Measurements from ENCODE around the gene FBXO9.

The FBXO9 gene

DNA sequence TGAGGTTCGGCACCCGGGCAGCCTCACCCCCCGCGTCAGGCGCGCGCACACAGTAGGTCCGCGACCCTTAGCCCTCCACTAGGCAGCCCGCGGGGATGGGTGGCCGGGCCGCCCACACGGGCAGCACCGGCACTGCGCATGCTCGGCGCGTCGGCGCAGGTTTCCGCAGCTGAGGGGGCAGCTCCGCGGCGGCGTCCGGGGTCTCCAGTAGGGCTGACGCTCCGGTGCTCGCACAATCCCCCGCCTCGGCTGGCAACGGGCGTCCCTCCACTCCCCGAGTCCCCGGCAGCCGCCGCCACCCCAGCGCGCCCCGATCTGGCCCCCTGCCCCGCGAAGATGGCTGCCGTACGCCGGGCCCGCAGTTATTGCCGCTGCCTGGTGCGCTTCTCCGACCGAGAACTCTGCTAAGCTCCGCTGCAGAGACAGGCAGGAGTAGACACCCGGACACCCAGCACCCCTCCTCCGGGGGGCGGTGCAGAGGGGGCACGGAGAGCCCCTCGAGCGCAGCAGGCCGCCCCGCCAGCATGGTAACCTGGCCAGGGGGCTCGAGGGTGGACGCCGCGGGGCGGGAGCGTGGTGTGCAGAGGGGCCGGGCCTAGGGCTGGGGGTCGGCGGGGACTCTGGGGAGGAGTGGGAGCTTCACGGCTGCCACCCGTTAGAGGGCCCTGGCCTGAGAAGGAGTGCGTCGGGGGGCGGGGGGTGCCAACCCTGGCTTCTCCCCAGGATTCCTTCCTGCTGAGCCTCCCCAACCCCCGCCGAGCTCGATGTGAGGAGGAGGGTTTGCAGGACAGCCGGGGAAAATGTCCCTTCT, at the start of gene FBXO9:
Gene FBXO9, plus strand, starts transcription at position 139 of the 811 bp plus-strand sequence. Its CDS starts 386 bp downstream, at position 525.
- H3K4me3 ChIP-seq (ENCODE audit: low read length): peak within 1 kb of the TSS; percentile 85
- TF ChIP-seq, protein P1, sequence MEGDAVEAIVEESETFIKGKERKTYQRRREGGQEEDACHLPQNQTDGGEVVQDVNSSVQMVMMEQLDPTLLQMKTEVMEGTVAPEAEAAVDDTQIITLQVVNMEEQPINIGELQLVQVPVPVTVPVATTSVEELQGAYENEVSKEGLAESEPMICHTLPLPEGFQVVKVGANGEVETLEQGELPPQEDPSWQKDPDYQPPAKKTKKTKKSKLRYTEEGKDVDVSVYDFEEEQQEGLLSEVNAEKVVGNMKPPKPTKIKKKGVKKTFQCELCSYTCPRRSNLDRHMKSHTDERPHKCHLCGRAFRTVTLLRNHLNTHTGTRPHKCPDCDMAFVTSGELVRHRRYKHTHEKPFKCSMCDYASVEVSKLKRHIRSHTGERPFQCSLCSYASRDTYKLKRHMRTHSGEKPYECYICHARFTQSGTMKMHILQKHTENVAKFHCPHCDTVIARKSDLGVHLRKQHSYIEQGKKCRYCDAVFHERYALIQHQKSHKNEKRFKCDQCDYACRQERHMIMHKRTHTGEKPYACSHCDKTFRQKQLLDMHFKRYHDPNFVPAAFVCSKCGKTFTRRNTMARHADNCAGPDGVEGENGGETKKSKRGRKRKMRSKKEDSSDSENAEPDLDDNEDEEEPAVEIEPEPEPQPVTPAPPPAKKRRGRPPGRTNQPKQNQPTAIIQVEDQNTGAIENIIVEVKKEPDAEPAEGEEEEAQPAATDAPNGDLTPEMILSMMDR (conservative IDR thresholded peaks at IDR 0.05; ENCODE audit: low read length): no peak
- peak; percentile 25 for DNase-seq (ENCODE audit: low read depth)

- H3K4me3 ChIP-seq (ENCODE audit: low read length): no peak overlapping the region
- DNase-seq (ENCODE audit: low read depth): no peak
- TF ChIP-seq, protein P1 (conservative IDR thresholded peaks at IDR 0.05; ENCODE audit: low read length): no peak
Observed at GRCh38 chr6:53015486-53015885, 49.7 kb upstream of the FBXO9 start.

- H3K4me3 ChIP-seq (ENCODE audit: low read length): no peak overlapping the region
- DNase-seq (ENCODE audit: low read depth): no peak
- TF ChIP-seq, protein P1 (conservative IDR thresholded peaks at IDR 0.05; ENCODE audit: low read length): no peak
Observed at GRCh38 chr6:53018446-53018845, 46.8 kb upstream of the FBXO9 start.

- TF ChIP-seq, protein P1 (conservative IDR thresholded peaks at IDR 0.05; ENCODE audit: low read length): no peak
- no peak for DNase-seq (ENCODE audit: low read depth)
- no peak overlapping the region for H3K4me3 ChIP-seq (ENCODE audit: low read length)
Observed at GRCh38 chr6:53020005-53020744, 45.0 kb upstream of the FBXO9 start.

DNA sequence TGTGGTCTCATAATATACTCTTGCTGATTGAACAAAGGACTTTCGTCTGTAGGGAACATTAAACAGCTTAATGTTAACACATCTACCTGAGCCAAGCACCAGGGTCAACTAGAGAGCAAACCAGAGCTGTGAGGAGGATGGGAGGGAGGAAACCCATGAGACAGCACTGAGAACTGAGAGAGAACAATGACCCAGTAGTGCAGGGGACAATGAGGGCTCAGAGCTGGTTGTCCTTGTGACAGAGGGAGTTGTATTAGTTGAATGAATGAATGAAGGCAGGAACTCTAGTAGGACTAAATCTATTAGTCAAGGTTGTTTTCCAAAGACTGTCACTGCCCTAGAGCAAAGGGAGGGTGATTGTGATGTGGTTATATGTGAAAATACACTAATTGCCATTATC, 41.9 kb upstream of the FBXO9 start:
- no peak for DNase-seq (ENCODE audit: low read depth)
- no peak overlapping the region for H3K4me3 ChIP-seq (ENCODE audit: low read length)
- TF ChIP-seq, protein P1 (conservative IDR thresholded peaks at IDR 0.05; ENCODE audit: low read length): no peak

GRCh38 chr6:53026526-53026925, 38.7 kb upstream of the FBXO9 start:
- H3K4me3 ChIP-seq (ENCODE audit: low read length): no peak overlapping the region
- TF ChIP-seq, protein P1 (conservative IDR thresholded peaks at IDR 0.05; ENCODE audit: low read length): no peak
- DNase-seq (ENCODE audit: low read depth): no peak

Data from AG10803 (cell line).